PC-3 (cell line): ENCODE measurements around the gene CAMTA2.

Experiments
- CTCF ChIP-seq: fragments of 300-600 bp; sonication (generic); conservative IDR thresholded peaks from 2 replicates; pipeline ENCODE4 v1.5.1; 2017; ENCODE audit warnings: antibody characterized with exemption, low read depth, mild to moderate bottlenecking, low read length
- EZH2phosphoT487 ChIP-seq: fragments of 300-600 bp; sonication (generic); IDR thresholded peaks from 2 replicates; pipeline ENCODE4 v1.6.1; 2018; ENCODE audit warnings: mild to moderate bottlenecking, antibody characterized with exemption, low read length, borderline replicate concordance

- TF ChIP-seq CTCF (no peak), EZH2phosphoT487 (no peak)
Measured at GRCh38 chr17:5020502-5021023, 33.1 kb upstream of the CAMTA2 start.
